ENCODE data around the gene KY. TPM values are rescaled to one million over a fixed set of nuclear protein-coding genes. Genes with fewer than 3 reads are reported as not detected.

Gene KY
- total and polyA plus RNA-seq, 2 experiments from 2014 or later, result not detected

- H3K27ac Mint-ChIP-seq, result no peak overlapping the region
- DNase-seq (ENCODE audit: low spot score), result no peak
- H3K27me3 Mint-ChIP-seq (ENCODE audit: insufficient read depth, low read depth, poor library complexity), result peaks cover 12% of the 10 kb centered on the region
These were observed 43.5 kb downstream of the KY start for GRCh38 chr3:134607054-134608022.

GRCh38 chr3:134606033-134607025 is 44.5 kb downstream of the KY start:
- no peaks in the 10 kb centered on the region for H3K9me2 ChIP-seq (ENCODE audit: insufficient read depth)
- H3K4me1 ChIP-seq (ENCODE audit: insufficient read depth), result 0 out of 2 replicates have a peak, but pooled peaks cover 2% of the 10 kb centered on the region
- DNase-seq (ENCODE audit: low spot score) (no peak), ATAC-seq (no peak)
- Mint-ChIP-seq H3K27me3 (ENCODE audit: insufficient read depth, low read depth, poor library complexity) (peaks cover 12% of the 10 kb centered on the region), H3K9me3 (no peaks in the 10 kb centered on the region), H3K27ac (no peak overlapping the region), H3K4me3 (no peak overlapping the region), H3K36me3 (ENCODE audit: low read depth) (no peaks in the 10 kb centered on the region; the same call in 2 of the 3 replicates), H3K4me1 (peaks cover 1% of the 10 kb centered on the region; the same call in 1 of the 3 replicates)
- H3K4me2 ChIP-seq, result no peak overlapping the region
- no peaks in the 10 kb centered on the region for H3K27me3 ChIP-seq (ENCODE audit: insufficient read depth)
- H3K79me2 ChIP-seq (replicated peaks; ENCODE audit: insufficient read depth), result no peaks in the 10 kb centered on the region
- no peaks in the 10 kb centered on the region for H4K20me1 ChIP-seq (replicated peaks; ENCODE audit: insufficient read depth)
- no peak overlapping the region for H3K27ac ChIP-seq (ENCODE audit: low read depth)
- H3K4me3 ChIP-seq, result no peak overlapping the region
- no peaks in the 10 kb centered on the region for H3K36me3 ChIP-seq (ENCODE audit: insufficient read depth)
- no peak overlapping the region for H2AFZ ChIP-seq
- no peaks in the 10 kb centered on the region for H3F3A ChIP-seq (replicated peaks; ENCODE audit: low read depth)
- TF ChIP-seq STAT1 (IDR thresholded peaks at IDR 0.05; ENCODE audit: unreplicated experiment), result no peak
- no peak for TF ChIP-seq REST (IDR thresholded peaks at IDR 0.05; ENCODE audit: unreplicated experiment)
- TF ChIP-seq EZH2 (IDR thresholded peaks at IDR 0.05; ENCODE audit: low read depth, unreplicated experiment), result no peak
- no peak for TF ChIP-seq CREB1 (CRISPR knock-in tag; IDR thresholded peaks at IDR 0.05; ENCODE audit: low read depth)
- TF ChIP-seq JUNB (IDR thresholded peaks at IDR 0.05; ENCODE audit: unreplicated experiment), result no peak

More at GRCh38 chr3:134607054-134608022, 43.5 kb downstream of the KY start:
- ATAC-seq, result no peak
- Histone ChIP-seq H2AFZ (no peak overlapping the region), H3K9me2 (ENCODE audit: insufficient read depth) (no peaks in the 10 kb centered on the region), H4K20me1 (replicated peaks; ENCODE audit: insufficient read depth) (no peaks in the 10 kb centered on the region), H3K27ac (ENCODE audit: low read depth) (no peak overlapping the region), H3K36me3 (ENCODE audit: insufficient read depth) (no peaks in the 10 kb centered on the region), H3K79me2 (replicated peaks; ENCODE audit: insufficient read depth) (no peaks in the 10 kb centered on the region), H3K27me3 (ENCODE audit: insufficient read depth) (no peaks in the 10 kb centered on the region), H3F3A (replicated peaks; ENCODE audit: low read depth) (no peaks in the 10 kb centered on the region), H3K4me1 (ENCODE audit: insufficient read depth) (0 out of 2 replicates have a peak, but pooled peaks cover under 1% of the 10 kb centered on the region), H3K4me3 (no peak overlapping the region), H3K4me2 (no peak overlapping the region)
- no peaks in the 10 kb centered on the region; the same call in 2 of the 3 replicates for H3K36me3 Mint-ChIP-seq (ENCODE audit: low read depth)
- H3K4me3 Mint-ChIP-seq, result no peak overlapping the region
- no peaks in the 10 kb centered on the region for H3K4me1 Mint-ChIP-seq
- no peak for TF ChIP-seq REST (IDR thresholded peaks at IDR 0.05; ENCODE audit: unreplicated experiment)
- H3K9me3 Mint-ChIP-seq, result no peaks in the 10 kb centered on the region

Measured in GM23338 (cell line).